C1 segment of cervical spinal cord (tissue), 14 donors: Measurements from ENCODE around the gene CCL1.
A peak's percentile ranks its signal among the peaks of the same experiment; 100 is the strongest.

ENCODE experiments used
- DNase-seq, 14 donors: peaks; one replicate each; lab custom pipeline; 2025; lab: John Stamatoyannopoulos, UW

Gene CCL1

GRCh38 chr17:34363183-34363661, at the start of gene CCL1:
TSS of gene CCL1 (minus strand) at chr17:34363233. CDS start at chr17:34363161, 72 bp downstream.
- DNase-seq: no peak

GRCh38 chr17:34412534-34412933, 49.5 kb upstream of the CCL1 start:
- no peak for DNase-seq

GRCh38 chr17:34411646-34412421, 48.8 kb upstream of the CCL1 start:
- DNase-seq: no peak

GRCh38 chr17:34409352-34409751, 46.3 kb upstream of the CCL1 start:
- no peak for DNase-seq

- no peak for DNase-seq
Observed at GRCh38 chr17:34408439-34408838, 45.4 kb upstream of the CCL1 start.

GRCh38 chr17:34406226-34406625, 43.2 kb upstream of the CCL1 start:
- DNase-seq: no peak

- DNase-seq: no peak
Observed at GRCh38 chr17:34403006-34403405, 40.0 kb upstream of the CCL1 start.

- DNase-seq: no peak
Observed at GRCh38 chr17:34401165-34401564, 38.1 kb upstream of the CCL1 start.

GRCh38 chr17:34400301-34400931, 37.4 kb upstream of the CCL1 start:
- DNase-seq: no peak

- no peak for DNase-seq
Observed at GRCh38 chr17:34399725-34400124, 36.7 kb upstream of the CCL1 start.

- peak in 3 of 14 donors; percentile 2 to 15 (median 14) for DNase-seq
Observed at GRCh38 chr17:34398990-34399389, 36.0 kb upstream of the CCL1 start.

- no peak for DNase-seq
Observed at GRCh38 chr17:34397265-34397664, 34.2 kb upstream of the CCL1 start.

- DNase-seq: no peak
Observed at GRCh38 chr17:34393401-34393800, 30.4 kb upstream of the CCL1 start.

- no peak for DNase-seq
Observed at GRCh38 chr17:34391241-34391640, 28.2 kb upstream of the CCL1 start.

GRCh38 chr17:34390649-34391048, 27.6 kb upstream of the CCL1 start:
- no peak for DNase-seq

GRCh38 chr17:34389126-34389750, 26.2 kb upstream of the CCL1 start:
- no peak for DNase-seq

- DNase-seq: no peak
Observed at GRCh38 chr17:34387566-34387965, 24.5 kb upstream of the CCL1 start.

GRCh38 chr17:34386697-34387550, 23.9 kb upstream of the CCL1 start:
- DNase-seq: peak in 3 of 14 donors; percentile 8 to 49 (median 26)

- DNase-seq: no peak
Observed at GRCh38 chr17:34386343-34386696, 23.3 kb upstream of the CCL1 start.

GRCh38 chr17:34384822-34385605, 22.0 kb upstream of the CCL1 start:
- no peak for DNase-seq

- DNase-seq: no peak
Observed at GRCh38 chr17:34384271-34384670, 21.2 kb upstream of the CCL1 start.
